GM18505 (cell line): ENCODE measurements around the gene FOXD3.

Experiments
- ATAC-seq: cut with Tn5 transposase; IDR thresholded peaks from one replicate; pipeline ENCODE4 v1.9.1; 2021; ENCODE audit not compliant: unreplicated experiment
- POLR2A ChIP-seq: IDR thresholded peaks from 4 replicates; pipeline ENCODE4 v1.6.1; 2011; ENCODE audit warnings: borderline replicate concordance; ENCODE audit not compliant: insufficient read depth, insufficient read length; ENCODE audit errors: extremely low read depth

The FOXD3 gene

DNA sequence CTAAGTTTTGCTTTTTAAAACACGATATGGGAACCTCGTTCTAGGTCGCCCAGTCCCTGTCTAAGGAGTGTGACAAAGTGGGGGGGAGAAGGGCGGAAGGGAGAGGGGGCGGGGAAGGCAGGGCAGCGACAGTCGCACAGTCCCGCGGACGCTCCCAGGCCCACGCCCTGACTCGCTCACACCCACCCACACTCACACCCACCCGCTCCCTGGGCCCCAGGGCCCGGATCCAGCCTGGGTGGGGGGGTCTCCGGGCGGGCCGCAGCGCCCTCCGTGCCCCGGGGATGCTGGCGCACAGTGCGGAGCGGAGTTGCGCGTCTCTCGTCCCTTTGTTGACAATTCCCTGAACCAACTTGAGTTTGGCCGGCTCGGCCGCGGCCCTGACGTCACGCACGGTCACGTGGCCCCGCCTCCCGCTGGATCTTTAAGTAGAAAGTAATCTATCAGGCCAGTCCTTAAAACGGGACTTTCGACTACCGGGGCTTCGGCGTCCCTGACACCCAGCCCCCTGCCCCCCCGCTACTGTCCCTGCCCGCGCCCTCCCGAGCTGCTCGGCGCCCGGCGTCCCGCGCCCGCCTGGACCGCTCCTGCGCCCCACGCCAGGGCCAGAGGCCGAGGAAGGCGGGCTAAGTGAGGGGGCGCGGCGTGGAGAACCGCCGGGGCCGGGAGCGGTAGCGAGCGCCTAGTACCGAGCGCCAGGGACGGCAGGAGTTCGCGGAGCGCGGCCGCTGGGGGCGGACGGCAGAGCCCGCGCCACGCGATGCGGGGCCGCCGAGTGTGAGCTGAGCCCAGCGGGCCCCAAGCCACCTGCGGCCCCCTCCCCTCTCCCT lies at the start of gene FOXD3:
Gene FOXD3 (plus strand): TSS at position 454 of the 830 bp plus-strand sequence. CDS start 492 bp downstream, outside the sequence.
- TF ChIP-seq POLR2A = no peak
- ATAC-seq = no peak

DNA sequence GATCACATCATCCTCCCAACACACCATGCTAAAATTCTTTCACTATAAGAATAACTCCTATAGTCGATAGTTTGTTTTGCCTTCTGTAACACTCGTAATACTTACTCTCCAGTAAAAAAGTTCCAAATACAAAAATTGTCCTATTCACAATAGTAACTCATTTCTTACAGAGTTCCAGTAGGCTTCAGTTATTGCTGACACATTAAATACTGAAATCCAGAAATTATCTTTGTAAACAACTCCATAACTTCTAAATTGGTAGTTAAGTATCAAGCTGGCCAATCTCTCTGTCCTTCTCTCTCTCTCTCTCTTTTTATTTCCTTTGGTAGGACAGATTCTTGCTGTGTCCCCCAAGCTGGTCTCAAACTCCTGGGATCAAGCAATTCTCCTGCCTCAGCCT lies 49.6 kb upstream of the FOXD3 start:
- no peak for ATAC-seq
- TF ChIP-seq POLR2A = no peak

DNA sequence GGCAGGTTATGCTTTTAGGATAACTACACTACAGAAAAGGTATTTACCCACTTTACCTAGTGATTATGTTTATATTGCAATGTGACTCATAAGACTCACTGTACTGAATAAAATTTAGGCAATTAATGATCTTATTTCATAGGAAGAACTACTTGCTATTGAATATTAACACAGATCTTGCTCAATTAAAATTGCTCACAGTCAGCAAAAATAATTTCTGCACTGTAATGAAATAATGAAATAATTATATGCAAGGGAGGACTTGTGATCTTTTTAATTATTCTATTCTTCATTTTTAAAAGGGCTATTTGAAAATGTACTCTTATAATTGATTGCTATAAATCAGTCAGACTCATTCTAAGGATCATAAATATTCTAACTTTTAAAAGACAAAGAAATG lies 48.0 kb upstream of the FOXD3 start:
- TF ChIP-seq POLR2A = no peak
- ATAC-seq = no peak

DNA sequence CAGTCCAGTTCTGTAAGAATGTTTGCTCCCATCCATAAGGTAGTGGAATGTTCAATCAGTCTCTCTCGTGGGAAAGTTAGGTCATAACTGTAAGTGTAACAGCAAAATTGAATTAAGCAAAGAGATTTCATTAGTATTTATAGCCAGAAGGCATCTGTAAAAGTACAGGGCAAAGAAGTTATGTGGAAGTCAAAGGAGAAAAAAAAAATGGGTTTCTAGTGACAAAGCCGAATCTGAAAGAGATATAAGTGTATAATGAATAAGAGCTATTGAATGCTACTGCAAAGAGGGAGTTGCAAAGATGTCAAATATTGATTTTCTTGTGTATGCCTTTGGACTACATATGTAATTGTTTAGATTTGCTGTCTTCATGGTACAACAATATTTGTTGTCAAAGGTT lies 47.4 kb upstream of the FOXD3 start:
- no peak for ATAC-seq
- TF ChIP-seq POLR2A = no peak

DNA sequence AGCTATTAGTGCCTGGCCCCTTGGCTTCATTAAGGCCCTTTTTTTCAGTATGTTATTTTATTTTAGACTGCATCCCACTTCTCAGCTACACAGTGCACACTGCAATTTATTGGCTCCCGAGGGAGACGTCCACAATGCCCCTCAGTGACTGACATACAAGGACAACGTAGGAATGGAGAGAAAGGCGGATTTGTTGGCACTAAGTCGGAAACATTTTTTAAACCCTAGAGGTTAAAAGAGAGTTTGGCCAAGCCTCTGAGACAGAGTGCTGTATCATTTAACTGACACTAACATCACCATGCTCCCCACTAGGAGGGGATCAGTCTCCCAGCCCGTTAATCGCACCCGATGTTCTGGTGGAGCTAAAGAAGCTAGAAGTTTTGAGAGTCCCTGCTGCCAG lies 45.7 kb upstream of the FOXD3 start:
- no peak for TF ChIP-seq POLR2A
- ATAC-seq = no peak

DNA sequence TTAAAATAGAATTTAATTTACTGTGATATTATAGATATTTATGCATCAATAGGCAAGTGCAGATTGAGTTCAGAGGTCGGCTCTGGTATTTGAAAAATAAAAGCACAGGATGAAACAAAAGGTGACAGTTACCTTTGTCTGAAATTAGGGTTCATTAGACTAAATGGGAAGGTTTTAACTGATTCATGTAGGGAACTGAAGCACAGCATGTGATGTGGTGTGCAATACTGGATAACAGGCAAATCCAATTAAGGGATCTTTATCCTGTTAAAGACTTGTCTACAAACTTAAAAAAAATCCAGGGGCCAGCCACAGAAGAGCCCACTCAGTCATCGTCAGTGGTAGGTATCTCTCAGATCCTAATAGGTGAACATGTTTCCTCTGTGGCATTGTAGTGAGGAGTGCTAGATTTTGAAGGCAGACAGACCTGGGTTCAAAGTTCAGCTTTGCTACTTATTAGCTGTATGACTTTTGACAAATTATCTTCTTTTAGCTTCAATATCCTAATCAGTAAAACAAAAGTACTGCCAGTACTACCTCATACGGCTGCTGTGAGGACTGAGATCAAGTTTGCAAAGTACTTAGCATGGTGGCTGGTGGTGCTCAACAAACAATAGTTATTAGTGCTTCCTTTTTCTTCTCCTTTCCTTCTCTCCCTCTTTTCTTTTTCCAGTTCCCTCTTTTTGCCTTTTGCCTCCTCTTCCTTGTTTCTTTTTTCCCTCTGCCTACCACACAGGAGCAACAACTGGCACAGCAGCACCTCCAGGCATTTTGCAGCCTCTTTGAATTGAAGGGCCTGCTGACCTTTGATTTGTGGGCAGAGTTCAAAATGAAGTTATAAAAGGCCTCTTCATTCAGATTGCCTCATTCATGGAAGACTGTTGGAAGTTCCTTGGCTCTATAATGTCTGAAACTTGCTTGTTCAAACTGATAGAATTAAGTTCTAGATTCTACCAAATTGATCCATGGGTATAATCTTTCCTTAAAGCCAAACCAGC lies 44.9 kb upstream of the FOXD3 start:
- TF ChIP-seq POLR2A = no peak
- ATAC-seq = no peak

DNA sequence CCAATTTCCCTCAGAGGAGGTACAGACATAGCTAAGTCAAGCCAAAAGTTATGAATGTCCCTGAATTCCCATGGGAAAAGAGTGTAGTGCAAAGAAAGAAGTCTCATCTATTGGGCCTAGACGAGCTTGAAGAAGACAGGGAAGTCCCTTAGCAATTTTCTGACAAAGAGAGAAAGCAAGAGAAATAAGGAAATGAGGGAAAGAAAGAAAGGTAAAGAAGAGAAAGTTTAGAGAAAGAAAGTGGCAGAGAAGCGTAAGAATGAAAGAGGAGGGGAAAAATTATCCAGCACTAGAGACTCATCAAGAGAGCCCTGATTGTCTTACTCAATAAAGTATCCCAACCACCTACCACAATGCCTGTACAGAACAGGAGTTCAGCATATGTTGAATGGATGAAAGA lies 40.6 kb upstream of the FOXD3 start:
- no peak for TF ChIP-seq POLR2A
- no peak for ATAC-seq

DNA sequence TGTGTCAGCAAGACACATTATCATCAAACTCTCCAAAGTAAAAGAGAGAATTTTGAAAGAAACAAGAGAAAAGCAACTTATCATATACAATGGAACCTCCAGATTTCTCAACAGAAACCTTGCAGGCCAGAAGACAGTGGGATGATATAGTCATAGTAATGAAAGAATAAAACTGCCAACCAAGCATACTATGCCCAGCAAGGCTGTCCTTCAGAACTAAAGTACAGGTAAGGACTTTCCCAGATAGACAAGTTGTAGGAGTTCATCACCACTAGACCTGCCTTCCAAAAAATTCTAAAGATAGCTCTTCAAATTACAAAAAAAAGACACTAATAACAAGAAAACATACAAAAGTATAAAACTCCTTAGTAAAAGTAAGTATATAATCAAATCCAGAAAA lies 33.2 kb upstream of the FOXD3 start:
- no peak for TF ChIP-seq POLR2A
- ATAC-seq = no peak

DNA sequence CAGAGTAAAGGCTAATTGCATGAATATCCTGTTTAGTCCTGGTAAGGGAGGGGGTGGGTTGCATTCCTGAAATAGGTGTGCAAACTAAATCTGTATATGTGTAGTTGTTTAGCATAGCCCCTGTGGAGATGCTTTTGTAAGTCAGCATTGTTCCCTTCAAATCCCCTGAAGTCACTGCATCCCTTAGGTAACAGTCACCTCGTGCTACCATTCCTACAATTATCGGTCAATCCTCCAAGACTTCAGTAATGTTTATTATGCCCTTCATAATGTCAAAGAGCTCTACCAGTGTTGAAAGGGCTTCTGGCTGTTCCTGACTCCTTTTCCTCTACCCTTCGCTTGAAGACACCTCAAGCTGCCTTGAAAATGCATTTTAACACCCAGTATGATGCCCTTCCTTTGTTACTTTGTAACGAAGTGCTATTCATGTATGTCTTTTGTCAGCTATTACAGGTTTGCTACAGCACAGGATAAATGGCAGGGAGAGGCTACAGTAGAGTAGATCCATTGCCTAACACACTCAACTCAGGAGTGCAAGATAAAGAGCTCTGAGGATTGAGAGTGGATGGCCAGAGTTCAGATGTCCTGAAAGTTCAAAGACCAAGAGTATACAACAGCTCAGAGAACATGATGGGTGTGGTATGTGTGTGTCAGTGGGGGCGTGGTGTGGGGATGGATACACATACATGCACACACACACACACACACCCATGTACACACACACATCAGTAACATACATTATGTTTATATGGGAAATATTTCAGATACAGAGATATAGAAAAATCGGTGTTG lies 27.4 kb upstream of the FOXD3 start:
- ATAC-seq = no peak
- no peak for TF ChIP-seq POLR2A

DNA sequence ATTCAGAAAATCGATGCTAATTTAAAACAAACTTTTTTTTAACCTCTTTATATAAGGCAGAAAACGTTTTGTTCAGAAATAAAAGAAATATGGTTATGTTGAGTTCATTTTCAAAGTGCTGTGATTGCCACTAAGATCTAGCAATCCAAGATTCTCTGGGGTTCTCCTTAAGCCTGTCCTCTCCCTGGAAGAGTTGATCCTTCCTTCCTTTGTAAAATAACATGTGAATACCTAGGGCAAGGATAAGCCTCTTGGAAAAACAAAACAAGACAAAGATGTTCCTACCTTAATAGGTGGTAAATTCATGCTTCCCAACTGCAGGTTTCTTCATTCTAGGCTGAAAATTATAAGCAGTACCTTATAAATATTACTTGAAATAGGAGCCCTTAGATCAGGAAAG lies 18.0 kb upstream of the FOXD3 start:
- ATAC-seq = no peak
- TF ChIP-seq POLR2A = no peak

DNA sequence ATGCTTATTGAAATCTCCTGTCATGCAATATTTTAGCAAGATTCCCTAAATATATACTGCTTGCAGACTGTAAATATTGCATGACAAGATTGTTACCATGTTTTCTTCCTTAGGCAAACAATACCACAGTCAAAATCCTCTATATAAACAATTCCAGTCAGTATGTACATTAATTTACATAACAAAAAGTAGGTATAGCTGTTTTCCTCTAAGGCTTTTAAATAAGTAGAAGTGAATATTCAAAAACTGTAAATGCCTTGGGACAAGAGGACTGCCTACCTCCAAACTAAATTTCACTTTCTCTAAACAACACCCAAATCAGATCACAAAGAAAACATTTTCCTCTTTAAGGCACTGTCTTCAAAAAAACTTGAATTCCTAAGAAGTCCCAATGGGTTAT lies 17.3 kb upstream of the FOXD3 start:
- TF ChIP-seq POLR2A = no peak
- ATAC-seq = no peak

DNA sequence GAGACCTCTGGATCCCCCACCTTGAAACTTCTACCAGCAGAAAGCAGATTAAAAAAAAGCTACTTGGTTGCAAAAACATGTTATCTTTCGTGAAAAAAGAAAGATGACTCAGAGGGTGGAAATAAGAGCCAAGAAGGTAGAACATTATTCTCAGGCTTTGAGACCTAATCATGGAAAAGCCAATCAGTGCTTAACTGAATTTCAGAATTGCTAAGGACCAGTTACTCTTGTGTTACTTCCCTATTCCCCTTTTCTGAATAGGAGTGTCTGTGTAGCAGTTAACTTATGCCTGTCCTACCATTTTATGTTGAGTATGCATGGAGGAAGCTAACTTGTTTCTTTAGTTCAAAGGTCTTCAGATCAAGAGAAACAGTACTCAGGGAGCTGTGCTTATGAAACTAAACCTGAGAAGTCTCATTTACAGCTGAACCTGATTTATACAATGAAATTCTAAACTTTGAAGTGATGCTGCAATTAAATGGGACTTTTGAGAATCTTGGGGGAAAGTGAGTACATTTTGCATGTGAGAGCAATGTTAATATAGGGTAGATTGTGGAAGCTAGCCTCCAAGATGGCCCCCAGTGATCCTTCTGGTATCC lies 15.1 kb upstream of the FOXD3 start:
- ATAC-seq = no peak

More for the DNA sequence above, 15.1 kb upstream of the FOXD3 start:
- TF ChIP-seq POLR2A = no peak
